ENCODE results near the gene CFAP68. TPM values are rescaled to one million over a fixed set of nuclear protein-coding genes. Genes with fewer than 3 reads are reported as not detected.

The CFAP68 gene
- total and polyA plus RNA-seq, 9 of the 15 experiments (the other 6 are each of a cell fraction or from before 2014, with no cell fraction given): 22.8 to 72.3 (median 52.5) TPM

- TF ChIP-seq HMBOX1 (IDR thresholded peaks at IDR 0.05) (no peak), TCFL5 (CRISPR knock-in tag; conservative IDR thresholded peaks at IDR 0.05) (no peak), TFAP4 (CRISPR knock-in tag; IDR thresholded peaks at IDR 0.05; ENCODE audit: borderline replicate concordance) (peak; percentile 77), ARHGAP35 (IDR thresholded peaks at IDR 0.05; ENCODE audit: partially characterized antibody) (no peak), KAT7 (CRISPR knock-in tag; IDR thresholded peaks at IDR 0.05; ENCODE audit: borderline replicate concordance) (0 out of 2 replicates have a peak, but pooled peaks have one; percentile 42), PCBP1 (IDR thresholded peaks at IDR 0.05; ENCODE audit: low read depth, low read length, poor library complexity, severe bottlenecking) (no peak), MEF2D (tag; conservative IDR thresholded peaks at IDR 0.05; ENCODE audit: low read depth) (0 out of 2 replicates have a peak, but pooled peaks have one; percentile 45), NFXL1 (CRISPR knock-in tag; IDR thresholded peaks at IDR 0.05) (no peak), HINFP (tag; conservative IDR thresholded peaks at IDR 0.05; ENCODE audit: low read depth) (no peak), TFAM (CRISPR knock-in tag; conservative IDR thresholded peaks at IDR 0.05) (no peak), POLR2A (conservative IDR thresholded peaks at IDR 0.05) (peak; percentile 89), RBBP5 (IDR thresholded peaks at IDR 0.05; ENCODE audit: borderline replicate concordance, insufficient read depth, low read length, poor library complexity, severe bottlenecking) (peak; percentile 35), EWSR1 (IDR thresholded peaks at IDR 0.05; ENCODE audit: borderline replicate concordance, low read depth, partially characterized antibody) (no peak), KLF10 (CRISPR knock-in tag; IDR thresholded peaks at IDR 0.05) (no peak), ID3 (CRISPR knock-in tag; IDR thresholded peaks at IDR 0.05) (no peak), ID3 (tag; IDR thresholded peaks at IDR 0.05) (0 out of 2 replicates have a peak, but pooled peaks have one; percentile 50), ADNP (tag; IDR thresholded peaks at IDR 0.05) (no peak), ERF (CRISPR knock-in tag; IDR thresholded peaks at IDR 0.05) (peak; percentile 74), NR1H2 (CRISPR knock-in tag; IDR thresholded peaks at IDR 0.05) (no peak), GTF2F1 (IDR thresholded peaks at IDR 0.05; ENCODE audit: low read depth, low read length) (no peak), PYGO2 (tag; IDR thresholded peaks at IDR 0.05) (no peak), ZNF511 (CRISPR knock-in tag; IDR thresholded peaks at IDR 0.05) (no peak)
Observed at GRCh38 chr11:111926505-111927391, 47.4 kb downstream of the CFAP68 start (continued).
